IgD-negative memory B cell (primary cell): Measurements from ENCODE around the gene CYP3A4. TPM values are rescaled to one million over a fixed set of nuclear protein-coding genes. Genes with fewer than 3 reads are reported as not detected.

Experiments
- H3K27ac Mint-ChIP-seq, 3 donors: one replicate each; pipeline ENCODE4 v1.8.0; 2020 to 2022; ENCODE audit warnings: mild to moderate bottlenecking in 3 of 3, mixed read lengths in 3 of 3, moderate library complexity in 1 of 3
- H3K27me3 Mint-ChIP-seq: one replicate; pipeline ENCODE4 v1.8.0; 2021; ENCODE audit warnings: mixed read lengths
- H3K36me3 Mint-ChIP-seq: one replicate; pipeline ENCODE4 v1.8.0; 2020; ENCODE audit warnings: mild to moderate bottlenecking, mixed read lengths
- H3K4me1 Mint-ChIP-seq, 3 donors: one replicate each; pipeline ENCODE4 v1.8.0; 2020 to 2022; ENCODE audit warnings: mixed read lengths in 3 of 3, mild to moderate bottlenecking in 1 of 3
- H3K4me3 Mint-ChIP-seq, 4 donors: one replicate each; pipeline ENCODE4 v1.8.0; 2020 to 2022; ENCODE audit warnings: mild to moderate bottlenecking in 4 of 4, mixed read lengths in 4 of 4, moderate library complexity in 3 of 4
- H3K9me3 Mint-ChIP-seq, 3 donors: one replicate each; pipeline ENCODE4 v1.8.0; 2020 to 2021; ENCODE audit warnings: mixed read lengths in 3 of 3, mild to moderate bottlenecking in 1 of 3
- polyA plus RNA-seq: library from polyadenylated mRNA; unstranded; fragments of 300-500 nt; fragmentation: Illumina TruSeq; gene quantifications from one replicate; pipeline ENCODE4 v1.2.3, GENCODE V29; 2021

CYP3A4 gene
- polyA plus RNA-seq, result not detected

GRCh38 chr7:99784007-99784406, at the start of gene CYP3A4:
CYP3A4 (minus strand) TSS chr7:99784184; CDS start chr7:99784081, 103 bp downstream.
- H3K36me3 Mint-ChIP-seq, result peaks cover 4% of the 10 kb centered on the region
- H3K4me3 Mint-ChIP-seq, result no peak within 1 kb of the TSS
- peaks cover 22% of the 10 kb centered on the region for H3K27me3 Mint-ChIP-seq
- H3K27ac Mint-ChIP-seq, result no peak within 1 kb of the TSS
- H3K4me1 Mint-ChIP-seq, result no peaks in the 10 kb centered on the region
- H3K9me3 Mint-ChIP-seq, result no peaks in the 10 kb centered on the region

GRCh38 chr7:99833289-99833877, 49.4 kb upstream of the CYP3A4 start:
- Mint-ChIP-seq H3K27ac (no peak overlapping the region), H3K4me1 (peaks cover 1 to 5% (median 3%) of the 10 kb centered on the region in 3 donors), H3K36me3 (no peaks in the 10 kb centered on the region), H3K4me3 (no peak overlapping the region), H3K9me3 (no peaks in the 10 kb centered on the region), H3K27me3 (peaks cover 5% of the 10 kb centered on the region)

- no peaks in the 10 kb centered on the region for H3K9me3 Mint-ChIP-seq
- no peak overlapping the region for H3K27ac Mint-ChIP-seq
- no peak overlapping the region for H3K4me3 Mint-ChIP-seq
- no peaks in the 10 kb centered on the region for H3K36me3 Mint-ChIP-seq
- no peaks in the 10 kb centered on the region for H3K4me1 Mint-ChIP-seq
- H3K27me3 Mint-ChIP-seq, result peaks cover 12% of the 10 kb centered on the region
Measured at GRCh38 chr7:99831595-99831994, 47.6 kb upstream of the CYP3A4 start.

GRCh38 chr7:99829524-99830160, 45.7 kb upstream of the CYP3A4 start:
- no peaks in the 10 kb centered on the region for H3K36me3 Mint-ChIP-seq
- peaks cover 12% of the 10 kb centered on the region for H3K27me3 Mint-ChIP-seq
- no peaks in the 10 kb centered on the region for H3K9me3 Mint-ChIP-seq
- H3K4me3 Mint-ChIP-seq, result no peak overlapping the region
- H3K27ac Mint-ChIP-seq, result no peak overlapping the region
- no peaks in the 10 kb centered on the region for H3K4me1 Mint-ChIP-seq

- no peak overlapping the region for H3K27ac Mint-ChIP-seq
- H3K4me1 Mint-ChIP-seq, result no peaks in the 10 kb centered on the region
- H3K36me3 Mint-ChIP-seq, result no peaks in the 10 kb centered on the region
- no peak overlapping the region for H3K4me3 Mint-ChIP-seq
- no peaks in the 10 kb centered on the region for H3K9me3 Mint-ChIP-seq
- H3K27me3 Mint-ChIP-seq, result peaks cover 12% of the 10 kb centered on the region
Measured at GRCh38 chr7:99828811-99829210, 44.8 kb upstream of the CYP3A4 start.

GRCh38 chr7:99827040-99827778, 43.2 kb upstream of the CYP3A4 start:
- Mint-ChIP-seq H3K27me3 (peaks cover 9% of the 10 kb centered on the region), H3K4me3 (no peak overlapping the region), H3K27ac (no peak overlapping the region), H3K9me3 (no peaks in the 10 kb centered on the region), H3K36me3 (no peaks in the 10 kb centered on the region), H3K4me1 (no peaks in the 10 kb centered on the region)

- Mint-ChIP-seq H3K36me3 (no peaks in the 10 kb centered on the region), H3K27me3 (peaks cover 10% of the 10 kb centered on the region), H3K9me3 (no peaks in the 10 kb centered on the region), H3K4me3 (no peak overlapping the region), H3K4me1 (no peaks in the 10 kb centered on the region), H3K27ac (no peak overlapping the region)
Measured at GRCh38 chr7:99825873-99826272, 41.9 kb upstream of the CYP3A4 start.

GRCh38 chr7:99825452-99825851, 41.5 kb upstream of the CYP3A4 start:
- H3K4me3 Mint-ChIP-seq, result no peak overlapping the region
- no peaks in the 10 kb centered on the region for H3K4me1 Mint-ChIP-seq
- H3K9me3 Mint-ChIP-seq, result no peaks in the 10 kb centered on the region
- H3K36me3 Mint-ChIP-seq, result no peaks in the 10 kb centered on the region
- H3K27me3 Mint-ChIP-seq, result peaks cover 10% of the 10 kb centered on the region
- no peak overlapping the region for H3K27ac Mint-ChIP-seq

- Mint-ChIP-seq H3K4me3 (no peak overlapping the region), H3K36me3 (no peaks in the 10 kb centered on the region), H3K27me3 (peaks cover 10% of the 10 kb centered on the region), H3K9me3 (no peaks in the 10 kb centered on the region), H3K4me1 (no peaks in the 10 kb centered on the region), H3K27ac (no peak overlapping the region)
Measured at GRCh38 chr7:99824091-99824490, 40.1 kb upstream of the CYP3A4 start.

GRCh38 chr7:99822731-99823718, 39.0 kb upstream of the CYP3A4 start:
- Mint-ChIP-seq H3K27ac (no peak overlapping the region), H3K36me3 (no peaks in the 10 kb centered on the region), H3K4me3 (no peak overlapping the region), H3K27me3 (peaks cover 10% of the 10 kb centered on the region), H3K9me3 (no peaks in the 10 kb centered on the region), H3K4me1 (no peaks in the 10 kb centered on the region)

GRCh38 chr7:99820408-99821027, 36.5 kb upstream of the CYP3A4 start:
- Mint-ChIP-seq H3K4me1 (no peaks in the 10 kb centered on the region), H3K27me3 (peaks cover 3% of the 10 kb centered on the region), H3K4me3 (no peak overlapping the region), H3K36me3 (no peaks in the 10 kb centered on the region), H3K9me3 (no peaks in the 10 kb centered on the region), H3K27ac (no peak overlapping the region)

GRCh38 chr7:99808766-99809165, 24.8 kb upstream of the CYP3A4 start:
- Mint-ChIP-seq H3K4me3 (no peak overlapping the region), H3K27ac (no peak overlapping the region), H3K4me1 (no peaks in the 10 kb centered on the region), H3K9me3 (peaks cover 2 to 11% (median 6%) of the 10 kb centered on the region in 3 donors), H3K27me3 (peaks cover 12% of the 10 kb centered on the region), H3K36me3 (peaks cover 2% of the 10 kb centered on the region)

- H3K36me3 Mint-ChIP-seq, result peaks cover 2% of the 10 kb centered on the region
- H3K27ac Mint-ChIP-seq, result no peak overlapping the region
- H3K4me3 Mint-ChIP-seq, result no peak overlapping the region
- no peaks in the 10 kb centered on the region for H3K4me1 Mint-ChIP-seq
- peaks cover 2 to 11% (median 8%) of the 10 kb centered on the region in 3 donors for H3K9me3 Mint-ChIP-seq
- H3K27me3 Mint-ChIP-seq, result peaks cover 22% of the 10 kb centered on the region
Measured at GRCh38 chr7:99806839-99807478, 23.0 kb upstream of the CYP3A4 start.

- Mint-ChIP-seq H3K36me3 (peaks cover 2% of the 10 kb centered on the region), H3K27me3 (peaks cover 25% of the 10 kb centered on the region), H3K4me1 (no peaks in the 10 kb centered on the region), H3K27ac (no peak overlapping the region), H3K4me3 (no peak overlapping the region), H3K9me3 (peaks cover 2 to 11% (median 8%) of the 10 kb centered on the region in 3 donors)
Measured at GRCh38 chr7:99805641-99806040, 21.7 kb upstream of the CYP3A4 start.
